HPDE6-E6E7 (cell line): ENCODE results near the gene APLP1.
"Not testable (repeated sequence)": the region's sequence is repeated elsewhere in the genome, so short reads cannot be mapped to it uniquely, and the experiment has no call there.

Experiments
- DNase-seq: peaks from one replicate; pipeline ENCODE4 v3.0.0; 2011; ENCODE audit warnings: missing footprints; ENCODE audit errors: extremely low spot score

APLP1 gene

GRCh38 chr19:35868172-35868822 is at the start of gene APLP1:
TSS of gene APLP1 (plus strand) at chr19:35868574. CDS start at chr19:35868637, 63 bp downstream.
- no peak for DNase-seq

- DNase-seq = no peak
These were observed 45.8 kb upstream of the APLP1 start for GRCh38 chr19:35822579-35822978.

DNA sequence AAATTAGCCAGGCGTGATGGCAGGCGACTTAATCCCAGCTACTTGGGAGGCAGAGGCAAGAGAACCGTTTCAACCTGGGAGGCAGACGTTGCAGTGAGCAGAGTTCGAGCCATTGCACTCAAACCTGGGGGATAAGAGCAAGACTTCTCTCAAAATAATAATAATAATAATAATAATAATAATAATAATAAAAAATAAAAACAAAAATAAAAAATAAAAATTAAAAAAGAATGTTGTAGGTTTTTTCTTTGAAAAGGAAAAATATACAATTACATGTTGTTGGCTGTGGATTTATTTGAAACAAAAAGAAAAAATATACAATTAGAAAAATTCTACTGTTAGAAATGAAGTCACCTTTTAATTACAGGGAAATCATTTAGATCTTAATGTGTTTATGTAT is 44.2 kb upstream of the APLP1 start:
- DNase-seq = no peak

- DNase-seq = peak; percentile 26
These were observed 39.6 kb upstream of the APLP1 start for GRCh38 chr19:35828692-35829301.

GRCh38 chr19:35830986-35831385 is 37.4 kb upstream of the APLP1 start:
- no peak for DNase-seq

DNA sequence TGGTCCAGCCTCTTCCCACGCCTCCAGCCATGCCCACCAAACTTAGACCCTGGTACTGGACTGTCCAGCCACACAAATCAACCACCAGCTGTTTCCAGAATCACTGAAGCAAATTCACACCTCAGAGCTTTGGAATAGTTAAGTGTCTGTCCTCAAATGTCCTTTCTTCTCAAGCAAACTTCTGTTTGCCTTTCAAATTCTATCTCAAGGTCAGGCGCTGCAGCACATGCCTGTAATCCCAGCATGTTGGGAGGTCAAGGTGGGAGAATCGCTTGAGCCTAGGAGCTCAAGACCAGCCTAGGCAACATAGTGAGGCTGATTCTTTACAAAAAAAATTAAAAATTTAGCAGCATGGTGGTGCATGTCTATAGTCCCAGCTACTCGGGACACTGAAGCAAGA is 36.3 kb upstream of the APLP1 start:
- DNase-seq = no peak

- DNase-seq = no peak
These were observed 34.4 kb upstream of the APLP1 start for GRCh38 chr19:35833972-35834371.

GRCh38 chr19:35836096-35836495 is 32.3 kb upstream of the APLP1 start:
- not testable (repeated sequence) for DNase-seq

GRCh38 chr19:35841961-35842595 is 26.3 kb upstream of the APLP1 start:
- DNase-seq = no peak

- no peak for DNase-seq
These were observed 25.6 kb upstream of the APLP1 start for GRCh38 chr19:35842666-35843272.

GRCh38 chr19:35843676-35844481 is 24.5 kb upstream of the APLP1 start:
- DNase-seq = no peak

DNA sequence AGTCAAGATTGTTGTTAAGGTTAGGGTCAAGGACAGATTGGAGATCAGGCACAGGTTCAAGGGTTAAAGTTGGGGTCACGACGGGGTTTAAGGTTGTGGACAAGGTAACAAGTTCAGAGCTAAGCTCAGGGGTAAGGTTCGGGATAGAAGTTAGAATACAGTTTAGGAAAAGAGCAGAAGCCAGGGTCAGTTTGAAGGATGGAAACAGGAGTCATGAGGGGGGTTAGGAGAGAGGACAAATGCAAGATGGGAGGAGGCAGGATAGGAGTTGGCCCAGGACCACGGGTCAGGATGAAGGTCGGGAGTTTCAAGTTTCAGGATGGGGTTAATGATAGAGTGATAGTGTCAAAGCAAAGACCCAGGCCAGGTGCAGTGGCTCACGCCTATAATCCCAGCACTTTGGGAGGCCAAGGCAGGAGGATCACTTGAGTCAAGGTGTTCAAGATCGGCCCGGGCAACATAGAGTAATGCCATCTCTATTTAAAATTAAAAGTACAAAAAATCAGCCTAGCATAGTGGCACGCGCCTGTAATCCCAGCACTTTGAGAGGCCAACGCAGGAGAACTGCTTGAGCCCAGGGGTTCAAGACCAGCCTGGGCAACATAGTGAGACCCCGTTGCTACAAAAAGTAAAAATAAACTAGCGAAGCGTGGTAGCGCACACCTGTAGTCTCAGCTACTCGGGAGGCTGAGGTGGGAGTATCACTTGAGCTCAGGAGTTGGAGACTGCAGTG is 23.7 kb upstream of the APLP1 start:
- no peak for DNase-seq

DNA sequence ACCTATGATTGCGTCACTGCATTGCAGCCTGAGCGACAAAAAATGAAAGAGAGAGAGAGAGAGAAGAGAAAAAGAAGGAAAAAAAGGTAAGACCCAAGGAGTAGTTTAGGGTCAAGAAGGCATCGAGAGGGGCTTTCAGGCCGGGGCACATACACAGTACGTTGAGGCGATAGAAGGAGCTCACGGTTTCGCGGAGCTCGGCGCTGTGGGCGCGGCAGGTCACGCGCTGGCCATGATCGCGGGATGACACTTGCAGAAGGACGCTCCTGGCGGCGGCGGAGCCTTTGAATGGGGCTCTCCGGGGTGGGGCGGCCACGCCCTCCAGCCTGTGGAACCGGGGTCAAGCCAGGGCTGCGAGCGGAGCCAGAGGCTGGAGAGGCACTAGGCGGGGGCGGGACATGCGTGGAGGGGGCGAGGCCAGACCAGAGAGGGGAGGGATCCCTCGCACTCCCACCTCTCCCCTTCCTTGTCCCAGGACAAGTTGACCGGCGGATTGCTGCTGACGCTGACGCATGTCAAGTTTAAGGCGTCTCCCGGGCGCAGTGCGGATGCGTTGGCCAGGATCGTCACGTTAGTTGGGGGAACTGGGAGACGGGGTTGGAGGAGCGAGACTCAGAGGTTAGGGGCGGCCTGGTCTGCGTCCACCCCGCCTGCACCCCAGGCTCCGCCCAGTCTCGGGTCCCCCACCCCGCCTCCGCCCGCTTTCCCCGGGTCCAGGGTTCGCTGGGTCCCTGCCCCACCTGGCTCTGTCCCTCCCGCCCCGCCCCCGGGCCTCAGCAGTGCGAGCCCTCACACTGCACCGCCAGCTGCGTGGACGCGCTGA is 22.9 kb upstream of the APLP1 start:
- DNase-seq = no peak

- DNase-seq = no peak
These were observed 22.2 kb upstream of the APLP1 start for GRCh38 chr19:35846038-35846668.

GRCh38 chr19:35847911-35848310 is 20.5 kb upstream of the APLP1 start:
- DNase-seq = no peak

GRCh38 chr19:35848486-35848885 is 19.9 kb upstream of the APLP1 start:
- DNase-seq = no peak

DNA sequence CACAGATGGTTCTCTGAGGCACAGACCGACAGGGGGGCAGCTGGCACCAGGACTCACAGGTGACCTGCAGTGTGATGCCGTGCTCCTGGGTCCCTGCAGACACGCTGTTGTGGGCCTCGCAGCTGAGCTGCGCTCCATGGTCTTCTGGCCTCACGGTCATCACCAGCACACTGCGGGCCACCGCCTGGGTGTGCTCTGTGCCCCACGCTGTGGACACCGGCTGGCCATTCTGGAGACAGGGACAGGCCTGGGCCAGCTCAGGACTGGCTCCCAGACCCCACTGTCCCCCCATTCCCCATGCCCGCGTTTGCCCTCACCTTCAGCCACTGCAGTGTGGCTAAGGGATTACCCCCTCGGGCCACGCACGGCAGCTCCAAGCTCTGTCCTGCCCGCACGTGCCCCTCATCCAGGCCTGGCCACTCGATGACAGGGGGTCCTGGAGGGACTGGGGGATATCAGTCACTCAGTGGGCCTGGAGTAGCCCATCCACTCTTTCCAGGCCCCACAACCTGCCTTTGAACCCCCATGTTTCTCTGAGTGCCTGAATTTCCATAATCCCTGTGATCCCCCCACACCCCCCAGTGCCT is 19.4 kb upstream of the APLP1 start:
- DNase-seq = no peak

DNA sequence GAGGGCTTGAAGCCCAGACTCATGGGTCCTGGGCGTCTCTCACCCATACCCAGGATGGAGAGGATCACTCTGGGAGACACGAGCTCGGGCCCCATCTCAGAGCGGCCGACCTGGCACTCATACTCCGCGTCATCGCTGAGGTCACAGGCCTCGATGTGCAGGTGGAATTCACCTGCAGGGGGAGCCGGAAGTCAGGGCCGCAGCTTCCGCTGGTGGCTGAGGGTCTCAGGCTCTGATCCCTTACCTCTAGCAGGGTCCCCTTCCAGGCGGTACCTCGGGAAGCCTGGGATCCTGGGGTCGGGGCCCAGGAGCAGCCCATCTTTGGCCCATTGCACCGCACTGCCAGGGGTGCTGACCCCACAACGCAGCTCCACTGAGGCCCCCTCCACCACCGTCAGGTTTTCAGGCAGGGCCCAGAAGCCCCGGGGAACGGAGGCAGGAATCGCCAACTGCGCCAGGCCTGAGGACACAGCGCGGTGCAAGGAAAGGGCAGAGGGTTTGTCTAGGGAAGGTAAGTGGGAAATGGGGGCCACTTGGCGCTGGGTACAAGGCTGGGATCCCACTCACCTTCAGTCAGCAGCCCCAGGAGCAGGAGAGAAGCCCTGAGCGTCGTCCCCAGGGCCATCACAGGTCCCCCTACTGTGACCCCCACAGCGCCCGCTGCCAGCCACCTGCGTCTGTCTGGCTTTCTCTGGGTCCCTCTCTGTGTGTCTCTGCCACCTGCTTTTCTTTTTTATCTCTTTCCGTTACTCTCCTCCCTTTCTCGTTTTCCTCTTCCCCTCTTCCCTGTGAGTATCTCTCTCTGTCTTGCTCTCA is 17.0 kb upstream of the APLP1 start:
- no peak for DNase-seq
